Measurements from ENCODE around the gene VAV1. TPM values are rescaled to one million over a fixed set of nuclear protein-coding genes. Genes with fewer than 3 reads are reported as not detected.

The VAV1 gene
- total and polyA plus RNA-seq, 9 of the 15 experiments (the other 6 are each of a cell fraction or from before 2014, with no cell fraction given), result 0.46 to 20.1 (median 11.1) TPM

DNA sequence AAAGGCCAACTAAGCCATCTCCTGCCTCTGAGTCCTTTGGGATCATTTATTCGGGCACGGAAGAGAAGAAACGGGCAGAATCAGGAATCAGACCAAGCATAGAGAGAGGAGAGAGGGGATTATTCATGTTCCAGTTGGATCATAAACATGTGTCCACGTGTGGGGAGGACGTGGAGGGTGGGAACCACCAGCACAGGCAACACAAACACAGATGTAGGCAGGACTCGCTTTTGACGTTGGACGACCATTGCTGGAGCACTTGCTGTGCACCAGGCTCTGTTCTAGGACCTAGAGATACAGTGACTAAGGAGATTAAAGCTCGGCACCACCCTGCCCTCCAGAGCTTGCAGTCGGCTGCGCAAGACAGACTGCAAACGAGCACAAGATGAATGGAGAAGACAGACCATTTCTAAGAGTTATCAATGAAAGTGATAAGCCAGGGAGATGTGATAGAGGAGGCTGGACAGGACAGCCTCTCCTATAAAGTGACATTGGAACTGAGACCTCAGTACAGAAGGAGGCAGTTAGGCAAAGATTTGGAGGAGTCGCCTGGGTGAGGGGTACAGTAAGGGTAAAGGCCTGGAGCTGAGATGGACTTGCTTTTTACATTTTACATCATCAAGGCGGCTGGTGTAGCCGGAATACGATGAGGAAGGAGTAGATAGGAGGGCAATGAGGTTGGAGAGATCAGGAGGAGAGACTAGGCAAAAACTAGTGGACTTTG lies 6.0 kb upstream of the VAV1 start (continued):
- TF ChIP-seq, protein P1, sequence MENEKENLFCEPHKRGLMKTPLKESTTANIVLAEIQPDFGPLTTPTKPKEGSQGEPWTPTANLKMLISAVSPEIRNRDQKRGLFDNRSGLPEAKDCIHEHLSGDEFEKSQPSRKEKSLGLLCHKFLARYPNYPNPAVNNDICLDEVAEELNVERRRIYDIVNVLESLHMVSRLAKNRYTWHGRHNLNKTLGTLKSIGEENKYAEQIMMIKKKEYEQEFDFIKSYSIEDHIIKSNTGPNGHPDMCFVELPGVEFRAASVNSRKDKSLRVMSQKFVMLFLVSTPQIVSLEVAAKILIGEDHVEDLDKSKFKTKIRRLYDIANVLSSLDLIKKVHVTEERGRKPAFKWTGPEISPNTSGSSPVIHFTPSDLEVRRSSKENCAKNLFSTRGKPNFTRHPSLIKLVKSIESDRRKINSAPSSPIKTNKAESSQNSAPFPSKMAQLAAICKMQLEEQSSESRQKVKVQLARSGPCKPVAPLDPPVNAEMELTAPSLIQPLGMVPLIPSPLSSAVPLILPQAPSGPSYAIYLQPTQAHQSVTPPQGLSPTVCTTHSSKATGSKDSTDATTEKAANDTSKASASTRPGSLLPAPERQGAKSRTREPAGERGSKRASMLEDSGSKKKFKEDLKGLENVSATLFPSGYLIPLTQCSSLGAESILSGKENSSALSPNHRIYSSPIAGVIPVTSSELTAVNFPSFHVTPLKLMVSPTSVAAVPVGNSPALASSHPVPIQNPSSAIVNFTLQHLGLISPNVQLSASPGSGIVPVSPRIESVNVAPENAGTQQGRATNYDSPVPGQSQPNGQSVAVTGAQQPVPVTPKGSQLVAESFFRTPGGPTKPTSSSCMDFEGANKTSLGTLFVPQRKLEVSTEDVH (IDR thresholded peaks at IDR 0.05; ENCODE audit: low read depth, partially characterized antibody), result no peak
- no peak for TF ChIP-seq THRAP3 (IDR thresholded peaks at IDR 0.05; ENCODE audit: borderline replicate concordance)
- TF ChIP-seq, protein P2, sequence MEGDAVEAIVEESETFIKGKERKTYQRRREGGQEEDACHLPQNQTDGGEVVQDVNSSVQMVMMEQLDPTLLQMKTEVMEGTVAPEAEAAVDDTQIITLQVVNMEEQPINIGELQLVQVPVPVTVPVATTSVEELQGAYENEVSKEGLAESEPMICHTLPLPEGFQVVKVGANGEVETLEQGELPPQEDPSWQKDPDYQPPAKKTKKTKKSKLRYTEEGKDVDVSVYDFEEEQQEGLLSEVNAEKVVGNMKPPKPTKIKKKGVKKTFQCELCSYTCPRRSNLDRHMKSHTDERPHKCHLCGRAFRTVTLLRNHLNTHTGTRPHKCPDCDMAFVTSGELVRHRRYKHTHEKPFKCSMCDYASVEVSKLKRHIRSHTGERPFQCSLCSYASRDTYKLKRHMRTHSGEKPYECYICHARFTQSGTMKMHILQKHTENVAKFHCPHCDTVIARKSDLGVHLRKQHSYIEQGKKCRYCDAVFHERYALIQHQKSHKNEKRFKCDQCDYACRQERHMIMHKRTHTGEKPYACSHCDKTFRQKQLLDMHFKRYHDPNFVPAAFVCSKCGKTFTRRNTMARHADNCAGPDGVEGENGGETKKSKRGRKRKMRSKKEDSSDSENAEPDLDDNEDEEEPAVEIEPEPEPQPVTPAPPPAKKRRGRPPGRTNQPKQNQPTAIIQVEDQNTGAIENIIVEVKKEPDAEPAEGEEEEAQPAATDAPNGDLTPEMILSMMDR (IDR thresholded peaks at IDR 0.05 in 2 of 3, conservative IDR thresholded peaks at IDR 0.05 in 1 of 3; ENCODE audit: insufficient read depth in 2 of 3, low read depth in 1 of 3, low read length in 3 of 3), result 0 out of 6 replicates have a peak, but pooled peaks of 1 of the 3 experiments have one; percentile 8
- TF ChIP-seq ZC3H8 (IDR thresholded peaks at IDR 0.05), result no peak
- no peak for TF ChIP-seq PHB (CRISPR knock-in tag; IDR thresholded peaks at IDR 0.05)
- TF ChIP-seq NCOA2 (IDR thresholded peaks at IDR 0.05; ENCODE audit: partially characterized antibody in 2 of 2), result no peak
- no peak for TF ChIP-seq NBN (IDR thresholded peaks at IDR 0.05; ENCODE audit: low read depth)
- TF ChIP-seq SMARCA5 (IDR thresholded peaks at IDR 0.05), result peak; percentile 63; the same call in 1 of the 2 replicates
- no peak for TF ChIP-seq NCOA1 (IDR thresholded peaks at IDR 0.05; ENCODE audit: low read depth)
- TF ChIP-seq E2F4 (CRISPR knock-in tag; IDR thresholded peaks at IDR 0.05; ENCODE audit: low read depth), result no peak
- TF ChIP-seq CBX3 (IDR thresholded peaks at IDR 0.05; ENCODE audit: borderline replicate concordance in 1 of 2, low read length in 2 of 2), result peak in 1 of 2 experiments; percentile 44; a peak in 1 of 3 replicates
- no peak for TF ChIP-seq MECOM (CRISPR knock-in tag; IDR thresholded peaks at IDR 0.05)
- no peak for TF ChIP-seq MYBL2 (IDR thresholded peaks at IDR 0.05; ENCODE audit: low read depth)
- TF ChIP-seq MYBL2 (CRISPR knock-in tag; IDR thresholded peaks at IDR 0.05; ENCODE audit: borderline replicate concordance), result no peak
- TF ChIP-seq KAT8 (IDR thresholded peaks at IDR 0.05; ENCODE audit: low read depth), result no peak
- TF ChIP-seq ARID4B (CRISPR knock-in tag; IDR thresholded peaks at IDR 0.05), result peak; percentile 38; the same call in 1 of the 2 replicates
- TF ChIP-seq TCFL5 (CRISPR knock-in tag; conservative IDR thresholded peaks at IDR 0.05), result no peak

Measured in K562 (cell line).